Right renal cortex interstitium (tissue), 3 donors: ENCODE measurements around the gene CYB5RL. TPM values are rescaled to one million over a fixed set of nuclear protein-coding genes. Genes with fewer than 3 reads are reported as not detected.

Source experiments
- DNase-seq, 3 donors: peaks; one replicate each; pipeline ENCODE4 v3.0.0-alpha.2; 2013; ENCODE audit warnings: low read depth in 3 of 3, low spot score in 2 of 3
- polyA plus RNA-seq, 3 donors: library from polyadenylated mRNA; unstranded; fragments of 120-200 nt; gene quantifications; one replicate each; pipeline ENCODE4 v1.2.1, GENCODE V29; 2013; ENCODE audit not compliant: insufficient read length in 3 of 3

Gene CYB5RL
- polyA plus RNA-seq, 3 donors, result 6.4 to 7.7 (median 6.5) TPM

- DNase-seq, result no peak
Observed at GRCh38 chr1:54163051-54163450, 36.8 kb downstream of the CYB5RL start.

- DNase-seq, result no peak
Observed at GRCh38 chr1:54161495-54162168, 38.2 kb downstream of the CYB5RL start.

- no peak for DNase-seq
Observed at GRCh38 chr1:54160351-54160750, 39.5 kb downstream of the CYB5RL start.

- no peak for DNase-seq
Observed at GRCh38 chr1:54159733-54160316, 40.0 kb downstream of the CYB5RL start.

- DNase-seq, result no peak
Observed at GRCh38 chr1:54158071-54158470, 41.8 kb downstream of the CYB5RL start.

- DNase-seq, result no peak
Observed at GRCh38 chr1:54157401-54157800, 42.4 kb downstream of the CYB5RL start.

GRCh38 chr1:54156986-54157385, 42.8 kb downstream of the CYB5RL start:
- DNase-seq, result no peak

GRCh38 chr1:54156201-54156600, 43.6 kb downstream of the CYB5RL start:
- no peak for DNase-seq

GRCh38 chr1:54153535-54154439, 46.0 kb downstream of the CYB5RL start:
- DNase-seq, result no peak

GRCh38 chr1:54152696-54153095, 47.1 kb downstream of the CYB5RL start, which contains the start of gene CDCP2:
Gene CDCP2, minus strand, starts transcription at chr1:54153000. Its CDS starts 78 bp downstream, at chr1:54152922.
- DNase-seq, result no peak

- no peak for DNase-seq
Observed at GRCh38 chr1:54151013-54151412, 48.8 kb downstream of the CYB5RL start.

Other genes starting within 250 kb of the CYB5RL start
- gene LDLRAD1, start 181.8 kb downstream of the CYB5RL start, polyA plus RNA-seq, result not detected
- 100 to 1,000 TPM; 414 to 445 (median 423) TPM for gene TMEM59, start 146.8 kb downstream of the CYB5RL start, polyA plus RNA-seq
- 1 to 10 TPM; 7.8 to 9.1 (median 8.5) TPM for gene TCEANC2, start 146.4 kb downstream of the CYB5RL start, polyA plus RNA-seq
- gene CDCP2, start 47.0 kb downstream of the CYB5RL start, polyA plus RNA-seq, result not detected
- 10 to 100 TPM; 80.3 to 84.9 (median 81.4) TPM for gene MRPL37, start 137 bp upstream of the CYB5RL start, polyA plus RNA-seq
- 100 to 1,000 TPM; 103 to 110 (median 105) TPM for gene SSBP3, start 206.4 kb upstream of the CYB5RL start, polyA plus RNA-seq